Eye (tissue), 1 donor: ENCODE results near the gene TMEM169.

Experiments used
- DNase-seq: peaks from one replicate; pipeline ENCODE4 v3.0.0-alpha.2; 2015

The TMEM169 gene

GRCh38 chr2:216081487-216082116, at the start of gene TMEM169, which contains the start of gene PECR:
TSS of gene TMEM169 (plus strand) at chr2:216081919. CDS start at chr2:216095964, 14,045 bp downstream.
TSS of gene PECR (minus strand) at chr2:216081809. CDS start at chr2:216081741, 68 bp downstream.
- peak; percentile 91 for DNase-seq

- no peak for DNase-seq
Observed at GRCh38 chr2:216031960-216032689, 49.6 kb upstream of the TMEM169 start.

- no peak for DNase-seq
Observed at GRCh38 chr2:216033403-216033802, 48.3 kb upstream of the TMEM169 start.

- DNase-seq = peak; percentile 91
Observed at GRCh38 chr2:216034065-216034464, 47.7 kb upstream of the TMEM169 start.

GRCh38 chr2:216039918-216040317, 41.8 kb upstream of the TMEM169 start:
- no peak for DNase-seq

GRCh38 chr2:216041438-216041837, 40.3 kb upstream of the TMEM169 start:
- no peak for DNase-seq

- DNase-seq = no peak
Observed at GRCh38 chr2:216043949-216044348, 37.8 kb upstream of the TMEM169 start.

GRCh38 chr2:216044883-216045486, 36.7 kb upstream of the TMEM169 start:
- DNase-seq = no peak

- peak; percentile 33 for DNase-seq
Observed at GRCh38 chr2:216047397-216047796, 34.3 kb upstream of the TMEM169 start.

- DNase-seq = no peak
Observed at GRCh38 chr2:216049452-216049851, 32.3 kb upstream of the TMEM169 start.

- no peak for DNase-seq
Observed at GRCh38 chr2:216051350-216051749, 30.4 kb upstream of the TMEM169 start.

- DNase-seq = no peak
Observed at GRCh38 chr2:216052420-216052819, 29.3 kb upstream of the TMEM169 start.

GRCh38 chr2:216055680-216056079, 26.0 kb upstream of the TMEM169 start:
- DNase-seq = no peak

GRCh38 chr2:216056739-216057138, 25.0 kb upstream of the TMEM169 start:
- DNase-seq = no peak

- DNase-seq = no peak
Observed at GRCh38 chr2:216057688-216058193, 24.0 kb upstream of the TMEM169 start.

- no peak for DNase-seq
Observed at GRCh38 chr2:216059233-216059834, 22.4 kb upstream of the TMEM169 start.

GRCh38 chr2:216064014-216064630, 17.6 kb upstream of the TMEM169 start:
- peak; percentile 22 for DNase-seq

GRCh38 chr2:216064665-216065064, 17.1 kb upstream of the TMEM169 start:
- no peak for DNase-seq

GRCh38 chr2:216066230-216066629, 15.5 kb upstream of the TMEM169 start:
- no peak for DNase-seq

GRCh38 chr2:216069028-216069427, 12.7 kb upstream of the TMEM169 start:
- DNase-seq = no peak

- no peak for DNase-seq
Observed at GRCh38 chr2:216070195-216070594, 11.5 kb upstream of the TMEM169 start.

GRCh38 chr2:216071111-216071851, 10.4 kb upstream of the TMEM169 start:
- no peak for DNase-seq
